ENCODE data around the gene GJB2. TPM values are rescaled to one million over a fixed set of nuclear protein-coding genes. Genes with fewer than 3 reads are reported as not detected.

Gene GJB2
- total RNA-seq, 1 donor from 2014 or later = not detected

- no peaks in the 10 kb centered on the region for H3K9me3 ChIP-seq (replicated peaks)
- H3K27ac ChIP-seq (replicated peaks) = no peak overlapping the region
- intact Hi-C loops (cut with micrococcal nuclease) = no loop called here
- H3K27me3 ChIP-seq (ENCODE audit: low read depth) = peaks cover 68% of the 10 kb centered on the region
- DNase-seq = no peak
- H3K4me3 ChIP-seq = no peak overlapping the region
- peaks cover 10% of the 10 kb centered on the region for H3K4me1 ChIP-seq
- H3K36me3 ChIP-seq = no peaks in the 10 kb centered on the region
- TF ChIP-seq, protein P1, sequence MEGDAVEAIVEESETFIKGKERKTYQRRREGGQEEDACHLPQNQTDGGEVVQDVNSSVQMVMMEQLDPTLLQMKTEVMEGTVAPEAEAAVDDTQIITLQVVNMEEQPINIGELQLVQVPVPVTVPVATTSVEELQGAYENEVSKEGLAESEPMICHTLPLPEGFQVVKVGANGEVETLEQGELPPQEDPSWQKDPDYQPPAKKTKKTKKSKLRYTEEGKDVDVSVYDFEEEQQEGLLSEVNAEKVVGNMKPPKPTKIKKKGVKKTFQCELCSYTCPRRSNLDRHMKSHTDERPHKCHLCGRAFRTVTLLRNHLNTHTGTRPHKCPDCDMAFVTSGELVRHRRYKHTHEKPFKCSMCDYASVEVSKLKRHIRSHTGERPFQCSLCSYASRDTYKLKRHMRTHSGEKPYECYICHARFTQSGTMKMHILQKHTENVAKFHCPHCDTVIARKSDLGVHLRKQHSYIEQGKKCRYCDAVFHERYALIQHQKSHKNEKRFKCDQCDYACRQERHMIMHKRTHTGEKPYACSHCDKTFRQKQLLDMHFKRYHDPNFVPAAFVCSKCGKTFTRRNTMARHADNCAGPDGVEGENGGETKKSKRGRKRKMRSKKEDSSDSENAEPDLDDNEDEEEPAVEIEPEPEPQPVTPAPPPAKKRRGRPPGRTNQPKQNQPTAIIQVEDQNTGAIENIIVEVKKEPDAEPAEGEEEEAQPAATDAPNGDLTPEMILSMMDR (IDR thresholded peaks at IDR 0.05; ENCODE audit: borderline replicate concordance) = no peak
Observed at GRCh38 chr13:20178156-20178555, 14.6 kb downstream of the GJB2 start.

DNA sequence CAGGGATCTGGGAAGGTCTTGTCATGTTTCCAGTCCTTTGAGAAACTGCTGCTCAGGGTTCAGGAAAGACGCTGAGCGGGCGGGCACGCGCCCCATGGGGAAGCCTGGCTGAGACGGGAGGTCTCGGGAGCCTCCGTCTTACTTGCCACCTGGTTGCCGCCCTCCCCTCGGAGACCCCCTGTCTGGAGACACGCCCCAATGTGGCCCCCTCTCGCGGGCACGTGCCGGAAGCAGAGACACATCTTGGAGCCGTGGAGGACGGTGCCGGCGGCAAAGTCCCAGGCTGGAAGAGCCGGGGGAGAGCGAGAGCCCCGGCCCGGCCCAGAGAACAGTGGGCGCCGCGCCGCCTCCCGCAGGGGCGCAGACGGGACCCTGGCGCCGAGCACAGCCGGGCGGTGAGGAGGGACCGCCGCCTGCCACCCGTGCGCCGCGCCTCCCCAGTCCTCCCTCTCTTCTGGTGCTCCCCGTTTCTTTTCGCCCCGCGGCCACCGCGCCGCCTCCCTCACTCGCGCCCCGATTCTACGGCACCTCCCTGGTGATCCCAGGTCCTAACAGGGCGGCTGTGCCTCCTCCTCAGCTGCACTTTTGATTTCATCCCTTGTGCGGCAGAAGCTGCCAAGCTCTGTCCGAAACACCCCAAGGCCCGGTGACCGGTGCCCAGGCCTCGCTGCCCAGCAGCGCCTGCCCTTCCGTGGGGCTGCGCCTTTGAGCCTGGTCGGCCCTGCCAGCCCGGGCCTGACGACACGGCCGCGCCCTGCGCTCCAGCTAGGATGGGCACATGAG, 15.5 kb downstream of the GJB2 start:
- Histone ChIP-seq H3K36me3 (no peaks in the 10 kb centered on the region), H3K4me3 (peak overlapping the region; percentile 54), H3K27me3 (ENCODE audit: low read depth) (peaks cover 68% of the 10 kb centered on the region), H3K9me3 (replicated peaks) (no peaks in the 10 kb centered on the region), H3K27ac (replicated peaks) (no peak overlapping the region), H3K4me1 (peaks cover 10% of the 10 kb centered on the region)
- no peak for DNase-seq
- intact Hi-C loops (cut with micrococcal nuclease) = no loop called here
- TF ChIP-seq, protein P1 (IDR thresholded peaks at IDR 0.05; ENCODE audit: borderline replicate concordance) = no peak

GRCh38 chr13:20175907-20176652, 16.7 kb downstream of the GJB2 start:
- intact Hi-C loops (cut with micrococcal nuclease) = no loop called here
- no peaks in the 10 kb centered on the region for H3K9me3 ChIP-seq (replicated peaks)
- peaks cover 65% of the 10 kb centered on the region for H3K27me3 ChIP-seq (ENCODE audit: low read depth)
- H3K27ac ChIP-seq (replicated peaks) = no peak overlapping the region
- TF ChIP-seq, protein P1 (IDR thresholded peaks at IDR 0.05; ENCODE audit: borderline replicate concordance) = no peak
- DNase-seq = no peak
- H3K36me3 ChIP-seq = no peaks in the 10 kb centered on the region
- peaks cover 10% of the 10 kb centered on the region for H3K4me1 ChIP-seq
- H3K4me3 ChIP-seq = no peak overlapping the region

- Histone ChIP-seq H3K27me3 (ENCODE audit: low read depth) (peaks cover 62% of the 10 kb centered on the region), H3K36me3 (no peaks in the 10 kb centered on the region), H3K4me3 (no peak overlapping the region), H3K9me3 (replicated peaks) (no peaks in the 10 kb centered on the region), H3K4me1 (peaks cover 10% of the 10 kb centered on the region), H3K27ac (replicated peaks) (no peak overlapping the region)
- DNase-seq = no peak
- TF ChIP-seq, protein P1 (IDR thresholded peaks at IDR 0.05; ENCODE audit: borderline replicate concordance) = no peak
- intact Hi-C loops (cut with micrococcal nuclease) = no loop called here
Observed at GRCh38 chr13:20175406-20175794, 17.3 kb downstream of the GJB2 start.

DNA sequence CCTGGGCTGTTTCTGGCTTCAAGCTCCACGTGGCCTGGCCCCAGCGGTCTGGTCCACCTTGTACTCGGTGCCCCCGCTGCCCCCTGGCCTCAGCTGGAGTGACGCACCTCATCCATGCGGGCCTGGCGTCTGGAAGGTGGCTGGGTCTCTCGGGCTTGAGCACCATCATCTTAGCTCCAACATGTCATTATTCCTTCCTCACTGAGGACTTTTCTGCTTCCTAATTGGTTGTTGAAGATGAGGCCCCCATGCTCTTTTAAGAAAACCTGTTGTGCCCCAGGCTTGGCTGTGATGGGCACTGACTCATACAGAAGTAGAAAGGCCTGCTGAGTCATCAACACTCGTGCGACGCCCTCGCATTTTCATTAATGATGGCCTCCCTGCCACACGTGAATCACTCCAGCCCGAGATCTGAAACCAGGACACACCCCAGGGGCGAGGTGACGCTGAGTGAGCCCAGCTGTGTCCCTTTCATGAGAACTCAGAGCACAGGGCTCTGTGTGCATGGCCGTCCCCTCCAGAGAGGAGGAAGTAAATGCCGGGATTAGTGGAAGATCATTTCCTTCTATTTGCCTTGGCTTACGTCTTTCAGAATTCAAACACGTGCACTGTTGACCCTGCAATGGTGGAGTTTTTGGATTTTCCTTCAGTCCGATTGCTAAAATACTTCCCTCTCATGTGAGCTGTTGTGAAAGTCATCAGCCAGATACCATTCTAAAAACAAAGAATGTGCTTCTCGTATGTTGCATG, 17.9 kb downstream of the GJB2 start:
- TF ChIP-seq, protein P1 (IDR thresholded peaks at IDR 0.05; ENCODE audit: borderline replicate concordance) = no peak
- H3K36me3 ChIP-seq = no peaks in the 10 kb centered on the region
- no peak overlapping the region for H3K27ac ChIP-seq (replicated peaks)
- peaks cover 61% of the 10 kb centered on the region for H3K27me3 ChIP-seq (ENCODE audit: low read depth)
- peak; percentile 42 for DNase-seq
- H3K4me3 ChIP-seq = peak overlapping the region; percentile 32
- H3K9me3 ChIP-seq (replicated peaks) = no peaks in the 10 kb centered on the region
- peaks cover 10% of the 10 kb centered on the region for H3K4me1 ChIP-seq
- intact Hi-C loops (cut with micrococcal nuclease) = no loop called here
